HG03025 (cell line): ENCODE data around the gene KRT81.
"Not testable (repeated sequence)": the region's sequence is repeated elsewhere in the genome, so short reads cannot be mapped to it uniquely, and the experiment has no call there.

Source experiments
- ATAC-seq: cut with Tn5 transposase; IDR thresholded peaks from one replicate; pipeline ENCODE4 v1.9.1; 2021; ENCODE audit warnings: mild to moderate bottlenecking, moderate library complexity; ENCODE audit not compliant: unreplicated experiment, low FRiP score

KRT81 gene

DNA sequence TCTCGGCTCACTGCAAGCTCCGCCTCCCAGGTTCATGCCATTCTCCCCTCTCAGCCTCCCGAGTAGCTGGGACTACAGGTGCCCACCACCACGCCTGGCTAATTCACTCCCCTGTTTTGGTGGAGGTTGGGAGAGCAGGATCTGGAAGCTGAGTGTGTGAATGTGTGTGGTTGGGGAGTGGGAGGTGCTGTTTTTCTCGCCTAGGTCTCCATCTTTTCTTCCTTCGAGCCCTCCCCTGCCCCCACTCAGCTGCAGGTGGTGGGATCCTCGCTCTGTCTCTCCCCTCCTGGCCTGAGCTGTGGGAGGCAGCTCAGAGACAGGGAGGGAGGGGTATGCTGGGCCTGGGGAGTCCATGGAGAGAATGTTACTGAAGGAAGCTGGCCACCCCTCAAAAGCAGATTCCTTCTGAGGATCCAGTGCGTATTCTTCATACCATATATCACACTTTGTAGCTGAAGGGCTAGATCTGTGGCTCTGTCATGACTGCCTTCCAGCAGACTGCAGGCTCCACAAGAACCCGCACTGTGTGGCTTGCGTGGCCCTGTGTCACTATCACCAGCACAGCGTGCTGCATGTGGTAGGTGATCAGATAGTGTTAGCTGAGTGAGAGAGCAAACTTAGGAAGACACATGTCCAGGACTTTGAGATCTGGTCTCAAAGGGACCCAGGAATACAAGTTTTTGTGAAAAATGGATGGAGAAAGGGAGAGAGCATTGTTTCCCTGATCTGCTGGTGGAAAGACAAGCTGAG lies 27.1 kb upstream of the KRT81 start:
- no peak for ATAC-seq

GRCh38 chr12:52317468-52318052 lies 26.2 kb upstream of the KRT81 start:
- no peak for ATAC-seq

GRCh38 chr12:52316701-52317100 lies 25.4 kb upstream of the KRT81 start:
- ATAC-seq: no peak

DNA sequence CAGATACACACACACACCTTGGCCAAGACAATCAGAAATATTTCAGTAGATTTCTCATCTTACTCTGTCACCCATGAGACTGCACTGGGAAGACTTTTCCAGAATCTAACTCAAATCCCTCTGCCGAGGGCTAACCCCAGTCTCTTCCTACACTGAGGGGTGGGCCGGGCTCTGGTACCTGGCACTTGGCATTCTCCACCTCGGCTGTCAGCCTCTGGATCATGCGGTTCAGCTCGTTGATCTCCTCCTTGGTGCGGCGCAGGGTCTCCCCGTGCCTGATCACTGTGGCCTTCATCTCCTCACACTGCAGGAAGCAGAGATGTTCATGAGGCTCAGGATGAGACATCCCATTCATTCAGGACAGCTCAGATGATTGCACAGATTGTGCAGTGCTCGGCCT lies 25.0 kb upstream of the KRT81 start:
- ATAC-seq: no peak

- ATAC-seq: not testable (repeated sequence)
Measured at GRCh38 chr12:52315721-52316120, 24.4 kb upstream of the KRT81 start.

DNA sequence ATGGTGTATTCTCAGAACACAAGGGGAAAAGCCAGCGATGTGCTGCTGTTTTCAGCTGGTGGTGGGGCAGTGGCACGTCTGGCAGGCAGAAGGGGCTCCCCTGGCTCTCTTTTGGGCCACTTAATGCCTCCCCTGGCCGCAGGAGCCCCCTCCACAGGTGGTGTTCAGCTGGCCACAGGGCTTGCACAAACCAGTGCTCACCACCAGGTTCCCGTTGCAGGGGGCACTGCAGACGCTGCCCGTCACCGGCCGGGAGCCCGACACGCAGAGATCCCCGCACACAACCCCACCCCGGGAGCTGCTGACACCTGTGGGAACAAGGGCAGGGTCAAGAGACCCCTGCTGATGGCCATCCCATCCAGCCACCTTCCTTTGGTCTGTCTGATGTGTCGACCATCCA lies 23.2 kb upstream of the KRT81 start:
- no peak for ATAC-seq

DNA sequence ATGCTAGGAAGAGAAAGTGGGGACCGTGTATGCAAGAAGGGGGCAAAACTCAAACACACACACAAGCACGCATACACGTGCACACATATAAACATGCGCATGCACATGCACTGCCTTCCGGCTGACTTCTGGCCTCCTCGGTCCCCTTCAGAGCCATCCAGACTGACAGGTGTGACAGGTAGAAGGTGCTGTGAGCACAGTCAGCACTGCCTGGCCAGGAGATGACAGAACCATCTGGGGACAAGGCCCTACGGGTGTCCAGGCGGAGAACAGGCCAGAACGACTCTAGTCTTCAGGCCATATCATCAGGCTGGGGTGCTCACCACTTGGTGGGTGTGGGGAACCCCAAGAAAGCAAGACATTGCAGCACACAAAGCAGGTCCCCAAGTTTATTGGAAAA lies 22.6 kb upstream of the KRT81 start:
- ATAC-seq: no peak

GRCh38 chr12:52313461-52313860 lies 22.1 kb upstream of the KRT81 start:
- no peak for ATAC-seq

- ATAC-seq: no peak
Measured at GRCh38 chr12:52312086-52312485, 20.8 kb upstream of the KRT81 start.

DNA sequence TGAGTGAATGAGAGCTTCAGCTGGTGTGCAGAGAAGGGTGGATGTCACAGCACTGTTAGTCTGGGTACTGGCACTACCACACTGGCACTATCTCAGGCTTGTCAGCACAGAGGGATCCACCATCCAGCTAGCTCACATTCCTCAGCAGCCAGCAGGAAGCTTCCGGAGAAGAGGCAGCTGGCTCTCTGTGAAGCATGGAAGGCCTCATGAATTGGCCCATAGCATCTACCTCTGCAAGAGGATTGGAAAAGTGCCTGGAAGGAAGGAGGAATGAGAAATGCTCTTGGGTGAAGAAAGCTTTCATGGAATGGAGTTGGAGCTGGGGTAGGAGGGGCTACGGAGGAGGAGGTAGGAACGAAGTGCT lies 19.9 kb upstream of the KRT81 start:
- no peak for ATAC-seq

- no peak for ATAC-seq
Measured at GRCh38 chr12:52310622-52311284, 19.4 kb upstream of the KRT81 start.

DNA sequence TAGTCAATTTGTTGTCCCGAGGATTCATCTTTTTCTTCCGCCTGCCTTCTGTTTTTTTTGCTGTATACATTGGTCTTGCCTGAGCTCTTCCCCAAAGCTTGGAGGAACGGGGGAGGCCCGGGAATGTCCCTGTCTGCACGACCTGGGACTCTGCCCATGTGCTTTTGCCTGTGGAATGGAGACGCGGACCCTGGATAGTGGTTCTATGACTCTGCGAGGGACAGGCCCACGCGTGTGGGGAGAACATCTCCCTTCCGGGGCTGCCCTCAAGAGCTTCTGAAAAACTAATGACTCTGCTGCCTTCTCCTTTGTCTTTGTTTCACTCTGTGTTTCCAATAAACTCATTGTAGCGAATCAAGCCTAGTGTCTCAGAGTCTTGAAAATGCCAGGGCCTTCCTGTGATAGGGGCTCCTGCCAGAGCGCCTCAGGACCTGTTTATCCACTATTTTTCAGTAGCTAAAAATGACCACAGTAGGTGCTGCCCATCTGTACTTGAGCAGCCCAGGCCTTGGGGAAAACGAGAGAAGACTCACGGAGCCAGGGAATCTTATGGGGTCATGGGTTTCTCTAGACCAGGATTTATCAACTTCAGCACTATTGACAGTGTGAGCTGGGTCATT lies 17.6 kb upstream of the KRT81 start:
- ATAC-seq: no peak

GRCh38 chr12:52307836-52308805 lies 16.8 kb upstream of the KRT81 start:
- no peak for ATAC-seq

- ATAC-seq: no peak
Measured at GRCh38 chr12:52306731-52307130, 15.4 kb upstream of the KRT81 start.

GRCh38 chr12:52305921-52306705 lies 14.8 kb upstream of the KRT81 start:
- no peak for ATAC-seq

DNA sequence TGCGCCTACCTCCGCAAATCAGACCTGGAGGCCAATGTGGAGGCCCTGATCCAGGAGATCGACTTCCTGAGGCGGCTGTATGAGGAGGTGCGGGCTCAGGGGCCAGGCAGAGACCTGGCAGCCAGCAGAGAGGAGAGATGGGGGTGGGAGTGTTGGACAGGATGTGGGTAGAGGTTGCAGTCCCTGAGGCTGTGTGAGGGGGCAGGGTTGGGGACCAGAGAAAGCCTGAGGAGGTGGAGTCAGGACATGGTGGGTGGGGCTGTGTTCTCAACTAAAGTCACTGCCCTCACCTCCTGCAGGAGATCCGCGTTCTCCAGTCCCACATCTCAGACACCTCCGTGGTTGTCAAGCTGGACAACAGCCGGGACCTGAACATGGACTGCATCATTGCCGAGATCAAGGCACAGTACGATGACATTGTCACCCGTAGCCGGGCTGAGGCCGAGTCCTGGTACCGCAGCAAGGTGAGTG lies 13.6 kb upstream of the KRT81 start:
- not testable (repeated sequence) for ATAC-seq

- ATAC-seq: not testable (repeated sequence)
Measured at GRCh38 chr12:52302242-52302914, 11.0 kb upstream of the KRT81 start.

- not testable (repeated sequence) for ATAC-seq
Measured at GRCh38 chr12:52301721-52302120, 10.4 kb upstream of the KRT81 start.
